Kidney (tissue), 14 donors: Measurements from ENCODE around the gene PKHD1. TPM values are rescaled to one million over a fixed set of nuclear protein-coding genes. Genes with fewer than 3 reads are reported as not detected.

Experiments
- DNase-seq, 5 donors: peaks; one replicate each; pipeline ENCODE4 v3.0.0-alpha.2; 2013 to 2020
- FAIRE-seq: peaks from 2 replicates; lab custom pipeline; 2012; peaks lifted over from hg19 to GRCh38; lab: Jason Lieb, UNC
- H3K27ac ChIP-seq, 2 donors: one replicate each; pipeline ENCODE4 v1.7.0; 2013; ENCODE audit warnings: low read depth in 2 of 2, low read length in 2 of 2, inconsistent platforms in 1 of 2
- H3K27me3 ChIP-seq: one replicate; pipeline ENCODE4 v1.7.1; 2013; ENCODE audit warnings: low read length, inconsistent platforms; ENCODE audit not compliant: control insufficient read depth, insufficient read depth
- H3K36me3 ChIP-seq, 3 donors: one replicate each; pipeline versions ENCODE4 v1.7.0 to v1.7.1; 2013; ENCODE audit warnings: low read length in 3 of 3, control low read depth in 1 of 3, inconsistent platforms in 1 of 3; ENCODE audit not compliant: insufficient read depth in 3 of 3, control insufficient read depth in 2 of 3
- H3K4me1 ChIP-seq, 3 donors: one replicate each; pipeline versions ENCODE4 v1.7.0 to v1.7.1; 2013; ENCODE audit warnings: low read length in 3 of 3, inconsistent platforms in 1 of 3, low read depth in 1 of 3; ENCODE audit not compliant: control insufficient read depth in 2 of 3, insufficient read depth in 2 of 3
- H3K4me3 ChIP-seq, 3 donors: one replicate each; pipeline versions ENCODE4 v1.7.0 to v1.8.1; 2013; ENCODE audit warnings: low read length in 3 of 3, control low read depth in 1 of 3, inconsistent platforms in 1 of 3
- H3K9ac ChIP-seq, 3 donors: one replicate each; pipeline versions ENCODE4 v1.7.0 to v1.7.1; 2013; ENCODE audit warnings: low read length in 3 of 3, control low read depth in 1 of 3, inconsistent platforms in 1 of 3
- H3K9me3 ChIP-seq, 3 donors: one replicate each; pipeline versions ENCODE4 v1.7.0 to v1.7.1; 2013; ENCODE audit warnings: low read length in 3 of 3, control low read depth in 1 of 3, inconsistent platforms in 1 of 3; ENCODE audit not compliant: control insufficient read depth in 2 of 3, insufficient read depth in 1 of 3
- intact Hi-C: fragments of 100-400 bp; cut with DNase I; formaldehyde crosslinking; loops from one replicate; pipeline ENCODE4 v1.11.1; 2022
- polyA plus RNA-seq: library from polyadenylated mRNA; stranded (reverse); fragments of 350-450 nt; fragmentation: Illumina TruSeq; extraction: RNeasy Lipid Tissue Mini Kit (QIAGEN cat#74804); gene quantifications from one replicate; pipeline ENCODE4 v1.2.3, GENCODE V29; 2014; ENCODE audit warnings: low read depth, low replicate concordance; ENCODE audit not compliant: insufficient read depth
- total RNA-seq: library from RNA; stranded (reverse); fragmentation: NEBNext Ultra II Directional; extraction: Animal tissue kit (Norgen Biotek cat#: 25700); gene quantifications from one replicate; pipeline ENCODE4 v1.2.1, GENCODE V29; 2021
- TF ChIP-seq, protein P1 (sequence below): IDR thresholded peaks from 3 replicates; pipeline ENCODE4 v1.5.1; 2012; ENCODE audit warnings: mild to moderate bottlenecking, moderate library complexity, borderline replicate concordance; ENCODE audit not compliant: insufficient read depth; ENCODE audit errors: extremely low read depth
- donor health status: control.
- donor health status: control.
- donor health status: control.
- donor health status: control.
- donor health status: control.
- donor health status: DM: yes; HTN: yes; CAD: no.
- donor health status: Normal renal cell carcinoma (clear cell type).

Gene PKHD1
- total and polyA plus RNA-seq, 2 donors from 2014 or later, result 6.0 to 77.5 TPM

DNA sequence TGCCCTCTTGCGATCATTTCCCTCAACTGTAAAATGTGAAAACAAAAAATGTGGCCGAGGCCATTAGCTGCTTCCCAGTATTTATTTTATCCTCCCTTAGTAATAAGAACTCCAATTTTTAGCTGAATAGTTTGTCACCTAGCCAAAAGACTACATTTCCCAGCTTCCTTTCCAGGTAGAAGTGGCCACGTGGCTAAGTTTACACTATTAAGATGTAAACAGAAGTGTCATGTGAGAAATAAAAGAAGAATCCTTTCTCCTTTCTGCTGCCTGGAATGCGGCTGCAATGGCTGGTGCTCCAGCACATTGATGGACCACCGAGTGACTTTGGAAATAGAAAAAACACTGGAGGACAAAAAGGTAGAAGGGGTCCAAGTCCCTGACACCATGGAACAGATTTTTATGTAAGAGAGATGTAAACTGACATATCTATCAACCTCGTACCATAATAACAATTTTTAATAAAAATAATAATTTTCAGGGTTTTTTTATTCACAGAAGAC lies 268.8 kb downstream of the PKHD1 start:
- no peaks in the 10 kb centered on the region for H3K27me3 ChIP-seq
- H3K4me3 ChIP-seq, result no peak overlapping the region
- DNase-seq, result no peak
- H3K27ac ChIP-seq, result no peak overlapping the region
- no peak overlapping the region for H3K9ac ChIP-seq
- intact Hi-C loops, result no loop called here
- H3K36me3 ChIP-seq, result peaks cover 0 to 3% (median 0%) of the 10 kb centered on the region in 3 donors
- H3K4me1 ChIP-seq, result no peaks in the 10 kb centered on the region
- H3K9me3 ChIP-seq, result no peaks in the 10 kb centered on the region
- no peak for FAIRE-seq
- TF ChIP-seq, protein P1, sequence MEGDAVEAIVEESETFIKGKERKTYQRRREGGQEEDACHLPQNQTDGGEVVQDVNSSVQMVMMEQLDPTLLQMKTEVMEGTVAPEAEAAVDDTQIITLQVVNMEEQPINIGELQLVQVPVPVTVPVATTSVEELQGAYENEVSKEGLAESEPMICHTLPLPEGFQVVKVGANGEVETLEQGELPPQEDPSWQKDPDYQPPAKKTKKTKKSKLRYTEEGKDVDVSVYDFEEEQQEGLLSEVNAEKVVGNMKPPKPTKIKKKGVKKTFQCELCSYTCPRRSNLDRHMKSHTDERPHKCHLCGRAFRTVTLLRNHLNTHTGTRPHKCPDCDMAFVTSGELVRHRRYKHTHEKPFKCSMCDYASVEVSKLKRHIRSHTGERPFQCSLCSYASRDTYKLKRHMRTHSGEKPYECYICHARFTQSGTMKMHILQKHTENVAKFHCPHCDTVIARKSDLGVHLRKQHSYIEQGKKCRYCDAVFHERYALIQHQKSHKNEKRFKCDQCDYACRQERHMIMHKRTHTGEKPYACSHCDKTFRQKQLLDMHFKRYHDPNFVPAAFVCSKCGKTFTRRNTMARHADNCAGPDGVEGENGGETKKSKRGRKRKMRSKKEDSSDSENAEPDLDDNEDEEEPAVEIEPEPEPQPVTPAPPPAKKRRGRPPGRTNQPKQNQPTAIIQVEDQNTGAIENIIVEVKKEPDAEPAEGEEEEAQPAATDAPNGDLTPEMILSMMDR, result no peak

DNA sequence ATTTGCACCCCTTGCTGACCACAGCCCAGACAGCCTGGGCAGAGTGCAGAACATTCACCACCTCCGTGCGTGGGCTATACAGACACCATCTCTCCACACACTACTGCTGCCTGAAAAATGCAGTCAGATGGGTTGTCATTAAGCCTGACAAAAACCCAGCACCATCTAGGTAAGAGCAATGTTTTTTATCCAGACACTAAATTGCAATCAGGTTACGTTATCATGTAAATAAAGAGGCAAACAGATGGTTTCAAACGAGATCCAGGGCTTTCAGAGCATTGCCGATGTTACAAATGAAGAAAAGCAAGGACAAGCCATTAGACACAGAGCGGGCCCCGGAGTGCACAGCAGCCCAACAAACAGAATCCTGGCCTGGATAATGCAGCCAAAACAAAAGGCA lies 269.6 kb downstream of the PKHD1 start:
- H3K9ac ChIP-seq, result no peak overlapping the region
- no peak overlapping the region for H3K27ac ChIP-seq
- no peaks in the 10 kb centered on the region for H3K27me3 ChIP-seq
- H3K9me3 ChIP-seq, result no peaks in the 10 kb centered on the region
- no peaks in the 10 kb centered on the region for H3K4me1 ChIP-seq
- TF ChIP-seq, protein P1, result no peak
- FAIRE-seq (no peak), DNase-seq (no peak)
- no peak overlapping the region for H3K4me3 ChIP-seq
- H3K36me3 ChIP-seq, result peaks cover 0 to 3% (median 0%) of the 10 kb centered on the region in 3 donors
- intact Hi-C loops, result no loop called here

DNA sequence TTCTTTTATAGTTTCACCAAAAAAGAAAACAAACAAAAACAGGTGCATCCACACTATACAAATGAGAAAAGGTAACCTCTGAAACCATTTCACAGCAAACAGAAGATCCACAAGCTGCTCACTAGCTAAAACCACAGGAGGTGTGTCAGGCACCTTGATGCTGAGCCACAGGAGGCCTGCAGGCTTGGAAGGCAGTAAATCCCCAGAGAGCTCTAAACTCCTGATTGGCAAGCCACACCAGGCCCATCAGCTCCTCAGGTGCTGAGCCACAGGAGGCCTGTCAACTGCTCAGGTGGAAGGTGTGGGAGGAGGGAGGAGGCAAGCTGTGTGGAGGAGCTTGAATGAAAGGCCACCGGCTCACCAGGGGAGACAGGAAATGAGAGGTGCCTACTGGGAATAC lies 273.0 kb downstream of the PKHD1 start:
- no peak overlapping the region for H3K27ac ChIP-seq
- H3K4me3 ChIP-seq, result no peak overlapping the region
- no peak for FAIRE-seq
- H3K27me3 ChIP-seq, result no peaks in the 10 kb centered on the region
- TF ChIP-seq, protein P1, result no peak
- intact Hi-C loops, result no loop called here
- no peak overlapping the region for H3K9ac ChIP-seq
- peaks cover 0 to 3% (median 0%) of the 10 kb centered on the region in 3 donors for H3K36me3 ChIP-seq
- no peaks in the 10 kb centered on the region for H3K4me1 ChIP-seq
- no peak for DNase-seq
- H3K9me3 ChIP-seq, result no peaks in the 10 kb centered on the region

DNA sequence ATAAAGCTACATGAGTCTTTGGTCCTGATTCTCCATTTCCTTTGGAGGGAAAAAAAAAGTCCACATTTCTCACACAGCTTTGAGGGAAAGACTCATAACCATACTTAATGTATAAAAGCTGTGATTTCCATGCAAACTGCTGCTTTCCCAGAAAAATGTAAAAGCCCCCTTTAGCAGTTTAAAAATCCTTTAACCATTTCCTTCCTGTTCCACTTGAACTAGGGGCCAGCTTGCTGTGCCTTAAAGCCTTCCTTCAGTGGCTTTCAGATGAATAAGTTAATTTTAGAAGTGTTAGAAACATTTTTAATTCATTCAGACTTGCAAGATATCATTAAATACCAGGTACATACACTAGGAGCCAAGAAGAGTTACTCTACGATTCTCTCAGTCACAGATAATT lies 273.5 kb downstream of the PKHD1 start:
- Histone ChIP-seq H3K4me3 (no peak overlapping the region), H3K9ac (no peak overlapping the region), H3K36me3 (peaks cover 0 to 3% (median 0%) of the 10 kb centered on the region in 3 donors), H3K27ac (no peak overlapping the region), H3K27me3 (no peaks in the 10 kb centered on the region), H3K4me1 (no peaks in the 10 kb centered on the region), H3K9me3 (no peaks in the 10 kb centered on the region)
- no peak for DNase-seq
- FAIRE-seq, result no peak
- TF ChIP-seq, protein P1, result no peak
- intact Hi-C loops, result no loop called here
